ENCODE measurements around the gene COASY. TPM values are rescaled to one million over a fixed set of nuclear protein-coding genes. Genes with fewer than 3 reads are reported as not detected.

The COASY gene
- polyA plus RNA-seq, 3 donors, result 52.6 to 63.8 (median 57.9) TPM

GRCh38 chr17:42537156-42537805, 24.7 kb upstream of the COASY start:
- Histone ChIP-seq H4K20me1 (ENCODE audit: insufficient read depth, low read length) (peaks cover 16% of the 10 kb centered on the region), H3K4me3 (replicated peaks in 1 of 3; ENCODE audit: low read depth in 2 of 3, low read length in 3 of 3) (peak overlapping the region in 2 of 3 experiments; percentile 44 to 89), H3K9me3 (replicated peaks in 1 of 2; ENCODE audit: control insufficient read depth in 1 of 2, insufficient read depth in 1 of 2, low read length in 2 of 2) (no peaks in the 10 kb centered on the region), H3K9ac (ENCODE audit: insufficient read depth, low read length, poor library complexity, severe bottlenecking) (peak overlapping the region; percentile 72), H3K4me1 (ENCODE audit: control insufficient read depth in 1 of 2, insufficient read depth in 2 of 2, low read length in 2 of 2) (peaks cover 22 to 28% of the 10 kb centered on the region in 2 donors), H3K79me2 (ENCODE audit: insufficient read depth, low read length) (peaks cover 13% of the 10 kb centered on the region), H3K4me2 (replicated peaks; ENCODE audit: extremely low read depth, low read length, poor library complexity, severe bottlenecking) (peak overlapping the region; percentile 95), H3K27ac (ENCODE audit: low read depth in 1 of 2, low read length in 2 of 2) (peak overlapping the region in 1 of 2 donors; percentile 64), H3K27me3 (ENCODE audit: control insufficient read depth in 2 of 2, insufficient read depth in 2 of 2, low read length in 2 of 2) (no peaks in the 10 kb centered on the region), H3K36me3 (replicated peaks in 1 of 2; ENCODE audit: control insufficient read depth in 1 of 2, insufficient read depth in 2 of 2, low read length in 2 of 2) (peaks cover 27 to 36% of the 10 kb centered on the region in 2 donors), H2AFZ (ENCODE audit: insufficient read depth, low read depth, low read length, poor library complexity, severe bottlenecking) (no peak overlapping the region)
- Mint-ChIP-seq H3K4me1 (peaks cover 26% of the 10 kb centered on the region), H3K4me3 (peak overlapping the region; percentile 80 to 88), H3K9me3 (no peaks in the 10 kb centered on the region), H3K27ac (peak overlapping the region in 2 of 7 donors; percentile 62 to 87), H3K27me3 (ENCODE audit: low read depth in 3 of 3) (no peaks in the 10 kb centered on the region), H3K36me3 (peaks cover 26 to 43% of the 10 kb centered on the region in 2 donors)
- intact Hi-C loops (cut with micrococcal nuclease), result no loop called here
- DNase-seq, result no peak
- WGBS (ENCODE audit: insufficient coverage), result 95% methylated on average over 18 of the region's 31 CpGs
- TF ChIP-seq, protein P1, sequence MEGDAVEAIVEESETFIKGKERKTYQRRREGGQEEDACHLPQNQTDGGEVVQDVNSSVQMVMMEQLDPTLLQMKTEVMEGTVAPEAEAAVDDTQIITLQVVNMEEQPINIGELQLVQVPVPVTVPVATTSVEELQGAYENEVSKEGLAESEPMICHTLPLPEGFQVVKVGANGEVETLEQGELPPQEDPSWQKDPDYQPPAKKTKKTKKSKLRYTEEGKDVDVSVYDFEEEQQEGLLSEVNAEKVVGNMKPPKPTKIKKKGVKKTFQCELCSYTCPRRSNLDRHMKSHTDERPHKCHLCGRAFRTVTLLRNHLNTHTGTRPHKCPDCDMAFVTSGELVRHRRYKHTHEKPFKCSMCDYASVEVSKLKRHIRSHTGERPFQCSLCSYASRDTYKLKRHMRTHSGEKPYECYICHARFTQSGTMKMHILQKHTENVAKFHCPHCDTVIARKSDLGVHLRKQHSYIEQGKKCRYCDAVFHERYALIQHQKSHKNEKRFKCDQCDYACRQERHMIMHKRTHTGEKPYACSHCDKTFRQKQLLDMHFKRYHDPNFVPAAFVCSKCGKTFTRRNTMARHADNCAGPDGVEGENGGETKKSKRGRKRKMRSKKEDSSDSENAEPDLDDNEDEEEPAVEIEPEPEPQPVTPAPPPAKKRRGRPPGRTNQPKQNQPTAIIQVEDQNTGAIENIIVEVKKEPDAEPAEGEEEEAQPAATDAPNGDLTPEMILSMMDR (IDR thresholded peaks at IDR 0.05), result no peak

GRCh38 chr17:42537826-42538451, 24.0 kb upstream of the COASY start:
- TF ChIP-seq, protein P1 (IDR thresholded peaks at IDR 0.05), result no peak
- H2AFZ ChIP-seq (ENCODE audit: insufficient read depth, low read depth, low read length, poor library complexity, severe bottlenecking), result no peak overlapping the region
- no peak overlapping the region for H3K4me3 ChIP-seq (replicated peaks in 1 of 3; ENCODE audit: low read depth in 2 of 3, low read length in 3 of 3)
- Mint-ChIP-seq H3K9me3 (no peaks in the 10 kb centered on the region), H3K4me1 (peaks cover 24% of the 10 kb centered on the region), H3K27me3 (ENCODE audit: low read depth in 3 of 3) (no peaks in the 10 kb centered on the region), H3K36me3 (peaks cover 30 to 49% of the 10 kb centered on the region in 2 donors), H3K27ac (peak overlapping the region in 1 of 7 donors; percentile 1), H3K4me3 (no peak overlapping the region)
- no peaks in the 10 kb centered on the region for H3K9me3 ChIP-seq (replicated peaks in 1 of 2; ENCODE audit: control insufficient read depth in 1 of 2, insufficient read depth in 1 of 2, low read length in 2 of 2)
- intact Hi-C loops (cut with micrococcal nuclease), result no loop called here
- no peak for DNase-seq
- H3K79me2 ChIP-seq (ENCODE audit: insufficient read depth, low read length), result peaks cover 13% of the 10 kb centered on the region
- peaks cover 16% of the 10 kb centered on the region for H4K20me1 ChIP-seq (ENCODE audit: insufficient read depth, low read length)
- no peak overlapping the region for H3K4me2 ChIP-seq (replicated peaks; ENCODE audit: extremely low read depth, low read length, poor library complexity, severe bottlenecking)
- WGBS (ENCODE audit: insufficient coverage), result 100% methylated on average over 2 of the region's 5 CpGs
- peaks cover 33 to 43% of the 10 kb centered on the region in 2 donors for H3K36me3 ChIP-seq (replicated peaks in 1 of 2; ENCODE audit: control insufficient read depth in 1 of 2, insufficient read depth in 2 of 2, low read length in 2 of 2)
- peaks cover 18 to 22% of the 10 kb centered on the region in 2 donors for H3K4me1 ChIP-seq (ENCODE audit: control insufficient read depth in 1 of 2, insufficient read depth in 2 of 2, low read length in 2 of 2)
- no peaks in the 10 kb centered on the region for H3K27me3 ChIP-seq (ENCODE audit: control insufficient read depth in 2 of 2, insufficient read depth in 2 of 2, low read length in 2 of 2)
- no peak overlapping the region for H3K9ac ChIP-seq (ENCODE audit: insufficient read depth, low read length, poor library complexity, severe bottlenecking)
- no peak overlapping the region for H3K27ac ChIP-seq (ENCODE audit: low read depth in 1 of 2, low read length in 2 of 2)
